HFF-Myc (cell line): ENCODE results near the gene STXBP5.

Experiments
- DNase-seq: peaks from one replicate; pipeline ENCODE4 v3.0.0-alpha.2; 2011; ENCODE audit warnings: low read depth; ENCODE audit errors: extremely low read depth
- H3K4me3 ChIP-seq: replicated peaks from 2 replicates; pipeline ENCODE4 v1.5.1; 2011; ENCODE audit warnings: low read depth, mild to moderate bottlenecking, control low read depth, low read length
- TF ChIP-seq, protein P1 (sequence below): IDR thresholded peaks from 2 replicates; pipeline ENCODE4 v1.5.1; 2012; ENCODE audit warnings: mild to moderate bottlenecking, low read depth, low read length, control low read depth; ENCODE audit errors: missing control alignments

The STXBP5 gene

DNA sequence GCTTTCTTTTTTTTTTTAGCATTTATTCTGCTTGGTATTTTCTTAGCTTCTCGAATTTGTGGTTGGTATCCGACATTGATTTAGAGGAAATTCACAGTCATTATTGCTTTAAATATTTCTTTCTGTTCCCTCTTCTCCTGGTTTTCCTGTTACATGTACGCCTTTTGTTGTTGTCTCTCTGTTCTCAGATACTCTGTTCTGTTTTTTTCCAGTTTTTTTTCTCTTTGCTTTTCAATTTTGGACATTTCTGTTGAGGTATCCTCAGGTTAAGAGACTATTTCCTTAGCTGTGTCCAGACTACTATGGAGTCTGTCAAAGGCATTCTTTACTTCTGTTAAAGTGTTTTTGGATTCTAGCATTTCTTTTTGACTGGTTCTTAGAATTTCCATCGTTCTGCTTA is 17.5 kb downstream of the STXBP5 start:
- TF ChIP-seq, protein P1, sequence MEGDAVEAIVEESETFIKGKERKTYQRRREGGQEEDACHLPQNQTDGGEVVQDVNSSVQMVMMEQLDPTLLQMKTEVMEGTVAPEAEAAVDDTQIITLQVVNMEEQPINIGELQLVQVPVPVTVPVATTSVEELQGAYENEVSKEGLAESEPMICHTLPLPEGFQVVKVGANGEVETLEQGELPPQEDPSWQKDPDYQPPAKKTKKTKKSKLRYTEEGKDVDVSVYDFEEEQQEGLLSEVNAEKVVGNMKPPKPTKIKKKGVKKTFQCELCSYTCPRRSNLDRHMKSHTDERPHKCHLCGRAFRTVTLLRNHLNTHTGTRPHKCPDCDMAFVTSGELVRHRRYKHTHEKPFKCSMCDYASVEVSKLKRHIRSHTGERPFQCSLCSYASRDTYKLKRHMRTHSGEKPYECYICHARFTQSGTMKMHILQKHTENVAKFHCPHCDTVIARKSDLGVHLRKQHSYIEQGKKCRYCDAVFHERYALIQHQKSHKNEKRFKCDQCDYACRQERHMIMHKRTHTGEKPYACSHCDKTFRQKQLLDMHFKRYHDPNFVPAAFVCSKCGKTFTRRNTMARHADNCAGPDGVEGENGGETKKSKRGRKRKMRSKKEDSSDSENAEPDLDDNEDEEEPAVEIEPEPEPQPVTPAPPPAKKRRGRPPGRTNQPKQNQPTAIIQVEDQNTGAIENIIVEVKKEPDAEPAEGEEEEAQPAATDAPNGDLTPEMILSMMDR = no peak
- no peak overlapping the region for H3K4me3 ChIP-seq
- no peak for DNase-seq

DNA sequence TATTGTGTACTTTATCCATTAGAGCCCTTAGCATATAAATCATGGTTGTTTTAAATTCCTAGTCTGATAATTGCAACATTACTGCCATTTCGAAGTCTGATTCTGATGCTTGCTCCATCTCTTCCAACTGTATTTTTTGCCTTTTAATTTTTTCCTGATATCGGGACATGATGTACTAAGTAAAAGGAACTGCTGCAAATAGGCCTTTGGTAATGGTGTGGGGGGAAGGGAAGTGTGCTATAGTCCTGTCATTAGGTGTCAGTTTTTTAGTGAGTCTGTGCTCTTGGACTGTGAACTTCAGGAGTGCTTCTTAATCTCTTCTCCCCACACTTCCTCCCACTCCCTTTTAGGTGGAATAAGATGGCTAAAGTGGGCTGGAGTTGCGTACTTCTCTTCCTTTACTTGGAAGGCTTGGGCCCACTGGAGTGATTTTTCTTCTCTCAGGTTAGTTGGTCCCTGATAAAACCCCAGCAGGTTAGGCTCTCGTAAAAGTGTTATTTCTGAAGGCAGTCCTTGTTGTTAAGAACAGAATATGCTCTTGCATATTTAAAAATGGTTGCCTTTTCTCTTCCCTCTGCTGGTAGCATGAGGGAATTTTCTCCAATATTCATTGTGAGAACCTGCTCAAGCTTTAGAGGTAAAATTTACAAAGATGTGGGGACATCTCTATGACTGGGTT is 18.1 kb downstream of the STXBP5 start:
- no peak for DNase-seq
- H3K4me3 ChIP-seq = no peak overlapping the region
- TF ChIP-seq, protein P1 = no peak

DNA sequence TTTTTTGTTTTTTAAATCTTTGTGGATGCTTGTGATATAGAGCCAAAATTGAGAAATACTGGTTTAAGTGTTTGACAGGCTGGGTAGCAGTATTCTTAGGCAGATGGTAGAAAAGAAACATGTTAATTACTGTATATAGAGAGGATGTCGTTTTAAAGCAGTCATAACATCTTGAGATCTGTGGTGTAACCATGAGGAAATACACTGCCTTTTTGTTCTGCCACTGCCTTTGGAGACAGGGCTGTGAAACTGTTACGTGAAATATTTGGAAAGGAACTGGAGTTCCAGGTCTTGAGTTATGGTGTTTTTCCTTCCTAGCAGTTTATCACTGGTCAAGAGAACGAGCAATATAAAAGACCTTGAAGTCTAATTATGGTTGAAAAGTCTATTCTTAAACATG is 19.5 kb downstream of the STXBP5 start:
- DNase-seq = no peak
- TF ChIP-seq, protein P1 = no peak
- no peak overlapping the region for H3K4me3 ChIP-seq

DNA sequence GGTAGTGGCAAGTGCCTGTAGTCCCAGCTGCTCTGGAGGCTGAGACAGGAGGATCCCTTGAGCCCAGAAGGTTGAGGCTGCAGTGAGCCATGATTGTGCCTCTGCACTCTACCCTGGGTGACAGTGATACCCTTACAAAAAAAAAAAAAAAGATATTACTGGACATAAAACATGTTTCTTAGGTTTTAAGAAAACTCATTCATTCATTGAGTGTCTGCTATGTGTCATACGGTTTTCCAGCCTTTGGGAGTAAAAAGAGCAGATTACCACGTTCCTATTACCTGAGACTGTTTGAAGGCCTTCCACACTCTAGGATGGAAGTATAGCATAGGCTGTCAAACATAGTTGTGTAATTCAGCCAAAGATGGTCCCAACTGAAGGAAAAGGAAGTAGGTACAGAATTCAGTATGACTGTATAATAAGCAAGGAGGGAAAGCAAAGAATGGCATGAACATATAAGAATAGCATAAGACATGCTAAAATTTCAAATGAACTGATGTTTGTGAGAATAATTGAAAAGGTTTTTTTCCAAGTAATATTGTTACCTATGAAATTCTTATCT is 22.0 kb downstream of the STXBP5 start:
- DNase-seq = no peak
- H3K4me3 ChIP-seq = no peak overlapping the region
- TF ChIP-seq, protein P1 = no peak

DNA sequence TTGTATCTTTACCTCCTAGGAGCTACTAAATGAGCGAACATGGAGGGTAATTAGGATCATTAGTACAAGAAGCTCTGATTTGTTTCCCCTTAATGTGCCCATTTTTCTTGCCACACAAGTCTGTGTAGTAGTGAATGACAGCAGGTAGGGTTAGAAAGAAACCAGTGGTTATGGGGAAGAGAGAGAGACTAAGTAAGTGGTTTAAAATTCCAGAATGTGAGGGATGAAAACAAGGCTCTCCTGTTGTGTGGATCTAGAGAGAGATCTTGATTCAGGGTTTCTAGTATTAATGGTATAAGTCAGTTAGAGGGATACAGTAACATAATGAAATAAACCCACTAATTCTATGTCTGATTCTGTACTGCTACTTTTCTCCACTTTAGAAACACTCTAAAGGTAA is 22.7 kb downstream of the STXBP5 start:
- no peak for DNase-seq
- no peak overlapping the region for H3K4me3 ChIP-seq
- TF ChIP-seq, protein P1 = no peak

DNA sequence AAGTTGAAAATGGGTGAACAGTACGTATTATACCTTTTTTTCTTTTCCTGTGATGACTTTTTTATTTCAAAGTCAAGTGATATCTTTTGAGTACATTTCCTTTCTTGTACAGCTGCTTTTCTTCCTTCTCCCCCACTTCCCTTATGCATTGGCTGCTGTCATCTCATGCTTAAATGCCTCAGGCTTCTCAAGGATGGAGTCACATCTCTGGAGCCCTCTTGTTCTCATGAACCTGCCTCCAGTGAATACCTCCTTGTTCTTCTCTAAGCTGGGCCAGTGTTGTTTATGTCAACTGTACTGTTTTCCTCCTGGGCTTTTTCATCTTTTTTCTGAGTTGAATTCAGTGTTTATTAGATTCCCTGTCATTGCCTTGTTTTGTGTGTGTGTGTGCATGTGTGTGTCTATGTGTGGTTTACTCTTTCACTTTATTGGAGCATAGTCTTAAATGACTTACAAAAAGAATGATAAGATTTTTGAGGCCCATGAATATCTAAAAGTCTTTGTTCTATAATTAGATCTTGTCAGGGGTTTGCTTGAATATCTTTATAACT is 23.6 kb downstream of the STXBP5 start:
- TF ChIP-seq, protein P1 = no peak
- H3K4me3 ChIP-seq = no peak overlapping the region
- DNase-seq = no peak
